Epithelial cell of proximal tubule (primary cell): ENCODE results near the gene KIAA1671. TPM values are rescaled to one million over a fixed set of nuclear protein-coding genes. Genes with fewer than 3 reads are reported as not detected.

ENCODE experiments used
- DNase-seq: peaks from one replicate; pipeline ENCODE4 v3.0.0-alpha.2; 2011; ENCODE audit warnings: low read depth
- H3K4me3 ChIP-seq: 2 replicates; pipeline ENCODE4 v1.5.1; 2011; ENCODE audit warnings: low read depth, mild to moderate bottlenecking, low read length
- total RNA-seq: library from RNA; depleted of rRNA; stranded (reverse); fragments of >200 nt; gene quantifications from 2 replicates; pipeline ENCODE4 v1.2.3, GENCODE V29; 2015
- TF ChIP-seq, protein P1 (sequence below): conservative IDR thresholded peaks from 2 replicates; pipeline ENCODE4 v1.5.1; 2012; ENCODE audit warnings: low read depth, mild to moderate bottlenecking, low read length

Gene KIAA1671
- total RNA-seq, 1 donor from 2014 or later: 14.1 TPM

DNA sequence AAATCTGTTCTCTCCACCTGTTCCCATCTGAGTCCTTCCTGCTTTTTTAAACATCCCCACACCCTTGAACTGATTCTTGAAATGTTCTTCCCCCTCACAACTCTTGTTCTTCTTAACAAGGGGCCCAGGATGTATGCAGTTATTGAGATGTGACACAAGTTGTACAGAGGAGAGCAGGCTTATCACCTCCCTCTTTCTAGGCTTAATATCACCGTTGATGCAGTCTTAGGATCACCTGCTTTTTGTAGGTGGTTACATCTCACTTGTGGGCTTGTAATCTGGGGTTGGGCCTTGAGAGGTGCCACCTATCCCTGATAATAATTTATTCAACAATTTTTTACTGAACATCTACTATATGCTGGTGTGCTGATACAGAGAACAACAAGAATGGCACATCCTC lies 253.3 kb downstream of the KIAA1671 start:
- no peak for DNase-seq
- TF ChIP-seq, protein P1, sequence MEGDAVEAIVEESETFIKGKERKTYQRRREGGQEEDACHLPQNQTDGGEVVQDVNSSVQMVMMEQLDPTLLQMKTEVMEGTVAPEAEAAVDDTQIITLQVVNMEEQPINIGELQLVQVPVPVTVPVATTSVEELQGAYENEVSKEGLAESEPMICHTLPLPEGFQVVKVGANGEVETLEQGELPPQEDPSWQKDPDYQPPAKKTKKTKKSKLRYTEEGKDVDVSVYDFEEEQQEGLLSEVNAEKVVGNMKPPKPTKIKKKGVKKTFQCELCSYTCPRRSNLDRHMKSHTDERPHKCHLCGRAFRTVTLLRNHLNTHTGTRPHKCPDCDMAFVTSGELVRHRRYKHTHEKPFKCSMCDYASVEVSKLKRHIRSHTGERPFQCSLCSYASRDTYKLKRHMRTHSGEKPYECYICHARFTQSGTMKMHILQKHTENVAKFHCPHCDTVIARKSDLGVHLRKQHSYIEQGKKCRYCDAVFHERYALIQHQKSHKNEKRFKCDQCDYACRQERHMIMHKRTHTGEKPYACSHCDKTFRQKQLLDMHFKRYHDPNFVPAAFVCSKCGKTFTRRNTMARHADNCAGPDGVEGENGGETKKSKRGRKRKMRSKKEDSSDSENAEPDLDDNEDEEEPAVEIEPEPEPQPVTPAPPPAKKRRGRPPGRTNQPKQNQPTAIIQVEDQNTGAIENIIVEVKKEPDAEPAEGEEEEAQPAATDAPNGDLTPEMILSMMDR: no peak

DNA sequence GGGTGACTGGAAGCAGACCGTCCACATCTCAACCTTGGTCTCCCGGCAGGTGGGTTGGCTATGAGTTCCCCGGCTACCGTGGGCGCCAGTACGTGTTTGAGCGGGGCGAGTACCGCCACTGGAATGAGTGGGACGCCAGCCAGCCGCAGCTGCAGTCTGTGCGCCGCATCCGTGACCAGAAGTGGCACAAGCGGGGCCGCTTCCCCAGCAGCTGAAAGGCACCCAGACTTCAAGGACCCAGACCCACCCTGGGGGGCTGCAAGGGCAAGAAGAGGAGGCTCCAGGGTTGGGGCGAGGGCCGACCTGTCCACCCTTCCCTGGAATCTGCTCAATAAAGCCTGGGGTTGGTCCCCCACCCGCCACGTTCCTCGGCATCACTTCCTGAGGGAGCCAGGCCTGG lies 254.5 kb downstream of the KIAA1671 start:
- H3K4me3 ChIP-seq: no peak overlapping the region
- DNase-seq: no peak
- TF ChIP-seq, protein P1: no peak

More for the DNA sequence above, 253.3 kb downstream of the KIAA1671 start:
- H3K4me3 ChIP-seq: no peak overlapping the region

DNA sequence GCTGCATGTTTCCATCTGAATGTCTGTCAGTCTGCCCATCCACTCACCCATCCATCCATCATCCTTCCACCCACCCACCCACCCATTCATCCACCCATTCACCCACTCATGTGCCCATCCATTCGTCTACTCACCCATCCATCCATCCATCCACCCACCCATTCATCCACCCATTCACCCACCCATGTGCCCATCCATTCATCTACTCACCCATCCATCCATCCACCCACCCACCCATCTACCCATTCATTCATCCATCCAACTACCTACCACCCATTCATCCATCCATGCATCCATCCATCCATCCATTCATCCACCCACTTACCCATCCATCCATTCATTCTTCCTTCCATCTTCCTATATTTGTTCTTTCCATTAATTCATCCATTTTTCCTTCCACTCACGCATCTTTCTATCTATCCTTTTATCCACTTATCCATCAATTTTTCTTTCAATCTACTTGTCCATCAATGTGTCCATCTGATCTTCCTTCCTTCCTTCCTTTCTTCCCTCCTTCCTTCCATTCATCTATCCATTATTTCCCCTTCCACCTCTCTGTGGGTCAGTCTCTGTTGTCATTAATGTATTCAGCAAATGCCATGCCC lies 255.1 kb downstream of the KIAA1671 start:
- DNase-seq: no peak
- H3K4me3 ChIP-seq: no peak overlapping the region
- TF ChIP-seq, protein P1: no peak

DNA sequence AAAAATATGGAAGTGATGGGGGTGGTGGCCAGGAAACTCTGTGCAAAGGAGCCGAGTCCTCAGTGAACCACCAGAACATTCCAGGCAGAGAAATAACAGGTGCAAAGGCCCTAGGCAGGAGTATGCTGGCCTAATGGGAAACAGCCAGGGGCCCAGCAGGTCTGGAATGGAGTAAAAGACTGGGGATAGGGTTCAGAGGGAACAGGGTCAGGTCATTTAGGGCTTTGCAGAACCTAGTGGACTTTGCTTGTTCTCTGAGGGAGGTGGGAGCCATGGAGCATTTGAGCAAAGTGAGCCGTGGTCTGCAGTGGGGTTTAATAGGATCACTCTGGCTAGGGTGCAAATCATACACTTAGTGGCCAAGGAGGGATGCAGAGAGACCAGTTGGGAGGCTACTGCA lies 255.8 kb downstream of the KIAA1671 start:
- DNase-seq: no peak
- H3K4me3 ChIP-seq: no peak overlapping the region
- TF ChIP-seq, protein P1: no peak

DNA sequence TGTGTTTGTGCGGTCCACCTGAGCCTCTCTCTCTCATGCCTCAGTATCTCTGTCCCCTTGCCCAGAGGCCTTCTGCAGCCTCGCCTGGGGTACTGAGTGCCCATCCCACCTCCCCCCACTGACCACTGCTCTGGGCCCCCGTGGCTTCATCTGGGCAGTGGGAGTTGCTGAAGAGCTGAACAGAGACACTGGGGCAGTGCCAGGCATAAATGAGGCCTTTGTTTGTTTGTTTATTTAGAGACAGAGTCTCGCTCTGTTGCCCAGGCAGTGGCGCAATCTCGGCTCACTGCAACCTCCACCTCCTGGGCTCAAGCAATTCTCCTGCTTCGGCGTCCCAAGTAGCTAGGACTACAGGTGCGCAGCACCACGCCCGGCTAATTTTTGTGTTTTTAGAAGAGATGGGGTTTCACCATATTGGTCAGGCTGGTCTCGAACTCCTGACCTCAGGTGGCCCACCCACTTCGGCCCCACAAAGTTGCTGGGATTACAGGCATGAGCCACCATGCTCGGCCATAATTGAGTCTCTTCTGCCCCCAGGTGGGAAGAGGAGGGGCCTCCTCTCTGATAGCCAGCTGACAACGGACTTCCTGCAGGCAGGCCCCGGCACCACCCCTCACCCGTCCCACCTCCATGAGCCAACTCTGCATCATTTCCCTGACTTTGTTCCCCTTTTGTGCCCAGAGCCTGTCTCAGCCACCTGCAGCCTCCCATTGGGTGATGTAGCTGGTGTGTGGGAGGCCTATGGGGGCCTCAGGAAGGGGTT lies 256.4 kb downstream of the KIAA1671 start:
- H3K4me3 ChIP-seq: no peak overlapping the region
- TF ChIP-seq, protein P1: no peak
- DNase-seq: no peak

DNA sequence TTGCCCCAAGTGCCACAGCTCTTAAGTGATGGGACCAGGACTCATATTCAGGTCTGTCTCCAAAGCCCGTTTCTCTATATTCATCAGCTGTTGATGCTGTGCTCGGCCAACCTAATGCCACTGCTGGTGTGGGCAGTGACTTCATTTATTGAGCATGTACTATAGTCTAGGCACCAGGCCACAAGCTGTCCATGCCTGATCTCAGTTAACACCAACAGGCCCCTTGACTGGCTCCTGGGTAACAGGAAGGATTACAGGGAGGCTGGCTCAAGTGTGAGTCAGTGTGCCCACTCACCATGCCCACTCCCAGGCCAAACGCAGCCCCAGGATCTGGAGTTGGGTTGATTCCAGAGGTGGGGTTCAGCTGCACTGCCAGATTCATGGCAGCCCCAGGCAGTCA lies 258.3 kb downstream of the KIAA1671 start:
- no peak for DNase-seq
- H3K4me3 ChIP-seq: no peak overlapping the region
- TF ChIP-seq, protein P1: no peak

DNA sequence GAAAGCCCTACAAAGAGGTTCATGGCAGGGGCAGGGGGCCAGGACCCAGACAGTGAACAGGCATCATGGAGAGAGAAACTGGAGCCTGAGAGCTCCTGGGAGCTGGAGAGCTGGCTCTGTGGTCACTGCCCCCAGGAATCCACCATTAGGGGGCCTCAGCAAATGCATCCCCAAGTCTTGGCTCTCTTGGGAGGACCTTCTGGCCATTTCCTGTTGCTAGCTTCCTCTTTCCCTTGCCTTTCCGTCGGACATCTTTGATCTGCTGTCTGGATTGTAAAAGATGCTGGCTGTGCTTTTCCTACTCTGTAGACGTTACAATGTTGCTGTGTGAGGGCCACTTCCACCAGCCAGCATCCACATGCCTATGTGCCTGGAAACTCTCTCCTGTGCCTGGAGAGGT lies 259.8 kb downstream of the KIAA1671 start:
- TF ChIP-seq, protein P1: no peak
- no peak overlapping the region for H3K4me3 ChIP-seq
- DNase-seq: no peak
